WTC11 (cell line): ENCODE measurements around the gene LRIG1. TPM values are rescaled to one million over a fixed set of nuclear protein-coding genes. Genes with fewer than 3 reads are reported as not detected.

ENCODE experiments used
- ATAC-seq: fragments of 200-7000 bp; cut with Tn5 transposase; 2 replicates; pipeline ENCODE4 v1.10.0; 2021; ENCODE audit warnings: mild to moderate bottlenecking, moderate library complexity
- CTCF ChIA-PET: fragments of 300-600 bp; sonication (Branson Sonifier 250); formaldehyde crosslinking; loops from one replicate; lab custom pipeline; 2021; ENCODE audit warnings: antibody characterized with exemption; lab: Charles Lee
- POLR2A ChIA-PET: fragments of 350-600 bp; sonication (Branson Sonifier 250); formaldehyde crosslinking; loops from one replicate; lab custom pipeline; 2021; ENCODE audit warnings: antibody characterized with exemption; lab: Charles Lee
- DNase-seq: peaks from one replicate; pipeline ENCODE4 v3.0.0; 2021; ENCODE audit warnings: low spot score
- H3K27ac Mint-ChIP-seq: 2 replicates; pipeline ENCODE4 v1.8.0; 2021; ENCODE audit warnings: mixed read lengths
- H3K27me3 Mint-ChIP-seq: 2 replicates; pipeline ENCODE4 v1.8.0; 2021; ENCODE audit warnings: low read depth, mild to moderate bottlenecking, moderate library complexity, mixed read lengths
- H3K36me3 Mint-ChIP-seq: 2 replicates; pipeline ENCODE4 v1.8.0; 2021; ENCODE audit warnings: mixed read lengths
- H3K4me1 Mint-ChIP-seq: 2 replicates; pipeline ENCODE4 v1.8.0; 2022; ENCODE audit warnings: mixed read lengths
- H3K4me3 Mint-ChIP-seq: 2 replicates; pipeline ENCODE4 v1.8.0; 2021; ENCODE audit warnings: mild to moderate bottlenecking, moderate library complexity, mixed read lengths
- H3K9me3 Mint-ChIP-seq: 2 replicates; pipeline ENCODE4 v1.8.0; 2021; ENCODE audit warnings: mixed read lengths
- ATF2 ChIP-seq: sonication (generic); formaldehyde crosslinking; IDR thresholded peaks from 2 replicates; pipeline ENCODE4 v1.8.1; 2022; ENCODE audit warnings: low read depth, missing genetic modification reagents, borderline replicate concordance
- CBFB ChIP-seq: sonication (generic); formaldehyde crosslinking; IDR thresholded peaks from 2 replicates; pipeline ENCODE4 v1.8.1; 2022; ENCODE audit warnings: mild to moderate bottlenecking, low read depth, missing genetic modification reagents
- CREB1 ChIP-seq: sonication (generic); formaldehyde crosslinking; IDR thresholded peaks from 2 replicates; pipeline ENCODE4 v1.8.0; 2023; ENCODE audit warnings: mild to moderate bottlenecking, missing genetic modification reagents
- ETV6 ChIP-seq: sonication (generic); formaldehyde crosslinking; IDR thresholded peaks from 2 replicates; pipeline ENCODE4 v1.8.1; 2022; ENCODE audit warnings: mild to moderate bottlenecking, missing genetic modification reagents
- GABPB1 ChIP-seq: sonication (generic); formaldehyde crosslinking; IDR thresholded peaks from 2 replicates; pipeline ENCODE4 v1.8.1; 2023; ENCODE audit warnings: mild to moderate bottlenecking, missing genetic modification reagents
- GTF2I ChIP-seq: fragments of 250-450 bp; sonication (Bioruptor Pico); conservative IDR thresholded peaks from 2 replicates; pipeline ENCODE4 v1.4.0; 2021; ENCODE audit warnings: mild to moderate bottlenecking
- HMGXB4 ChIP-seq: sonication (generic); formaldehyde crosslinking; IDR thresholded peaks from 2 replicates; pipeline ENCODE4 v1.8.1; 2023; ENCODE audit warnings: mild to moderate bottlenecking, moderate library complexity, missing genetic modification reagents
- JUN ChIP-seq: sonication (generic); formaldehyde crosslinking; IDR thresholded peaks from 2 replicates; pipeline ENCODE4 v1.8.0; 2023; ENCODE audit warnings: mild to moderate bottlenecking, missing genetic modification reagents
- KAT7 ChIP-seq: sonication (generic); formaldehyde crosslinking; IDR thresholded peaks from 2 replicates; pipeline ENCODE4 v1.8.1; 2023; ENCODE audit warnings: missing genetic modification reagents, mild to moderate bottlenecking, borderline replicate concordance
- MXD4 ChIP-seq: fragments of 250-450 bp; sonication (Bioruptor Pico); IDR thresholded peaks from 2 replicates; pipeline ENCODE4 v1.8.0; 2021; ENCODE audit warnings: mild to moderate bottlenecking, moderate library complexity, borderline replicate concordance
- NFYB ChIP-seq: sonication (generic); formaldehyde crosslinking; conservative IDR thresholded peaks from 2 replicates; pipeline ENCODE4 v1.8.0; 2022; ENCODE audit warnings: low read depth, missing genetic modification reagents
- PRDM15 ChIP-seq: sonication (generic); formaldehyde crosslinking; IDR thresholded peaks from 2 replicates; pipeline ENCODE4 v1.8.0; 2022; ENCODE audit warnings: missing genetic modification reagents
- RORB ChIP-seq: fragments of 250-450 bp; sonication (Bioruptor Pico); IDR thresholded peaks from 2 replicates; pipeline ENCODE4 v1.9.0; 2021; ENCODE audit warnings: mild to moderate bottlenecking
- SMAD4 ChIP-seq: sonication (generic); formaldehyde crosslinking; IDR thresholded peaks from 2 replicates; pipeline ENCODE4 v1.8.0; 2022; ENCODE audit warnings: mild to moderate bottlenecking, missing genetic modification reagents
- TCF7 ChIP-seq: sonication (generic); formaldehyde crosslinking; IDR thresholded peaks from 2 replicates; pipeline ENCODE4 v1.8.0; 2022; ENCODE audit warnings: mild to moderate bottlenecking, low read depth, missing genetic modification reagents, moderate library complexity
- TEAD4 ChIP-seq: sonication (generic); formaldehyde crosslinking; IDR thresholded peaks from 2 replicates; pipeline ENCODE4 v1.8.0; 2022; ENCODE audit warnings: mild to moderate bottlenecking, missing genetic modification reagents
- TP53 ChIP-seq: sonication (generic); formaldehyde crosslinking; IDR thresholded peaks from 2 replicates; pipeline ENCODE4 v1.8.1; 2023; ENCODE audit warnings: mild to moderate bottlenecking, missing genetic modification reagents
- ZNF121 ChIP-seq: sonication (generic); formaldehyde crosslinking; IDR thresholded peaks from 2 replicates; pipeline ENCODE4 v1.8.0; 2023; ENCODE audit warnings: missing genetic modification reagents
- ZNF423 ChIP-seq: fragments of 250-450 bp; sonication (Bioruptor Pico); IDR thresholded peaks from 2 replicates; pipeline ENCODE4 v2.1.2; 2022; ENCODE audit warnings: mild to moderate bottlenecking, moderate library complexity
- ZNF425 ChIP-seq: fragments of 250-450 bp; sonication (Bioruptor Pico); conservative IDR thresholded peaks from 2 replicates; pipeline ENCODE4 v1.9.0; 2021; ENCODE audit warnings: mild to moderate bottlenecking
- ZNF512 ChIP-seq: sonication (generic); formaldehyde crosslinking; IDR thresholded peaks from 2 replicates; pipeline ENCODE4 v1.8.1; 2022; ENCODE audit warnings: missing genetic modification reagents, borderline replicate concordance
- total RNA-seq: library from RNA; stranded (reverse); gene quantifications from 3 replicates; pipeline ENCODE4 v1.2.3, GENCODE V29; 2021

The LRIG1 gene
- total RNA-seq, 1 experiment from 2014 or later = 105 TPM

DNA sequence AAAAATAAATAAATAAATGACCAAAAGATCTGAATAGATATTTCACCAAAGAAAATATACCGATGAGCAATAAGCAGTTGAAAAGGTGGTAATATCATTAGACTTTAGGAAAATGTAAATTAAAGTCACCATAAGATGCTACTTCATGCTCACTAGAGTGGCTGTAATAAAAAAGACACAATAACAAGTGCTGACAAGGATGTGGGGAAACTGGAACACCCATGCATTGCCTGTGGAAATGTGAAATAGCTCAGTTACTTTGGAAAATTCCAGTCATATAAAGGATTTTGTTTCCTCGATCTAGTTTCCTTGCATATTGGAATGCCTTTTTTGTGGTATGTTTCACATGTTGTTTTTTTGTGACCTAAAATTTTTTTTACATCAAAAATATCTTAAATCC, 36.0 kb upstream of the LRIG1 start (continued):
- TF ChIP-seq ATF2 (CRISPR knock-in tag) = no peak
- TF ChIP-seq GABPB1 = no peak
- TF ChIP-seq TP53 (CRISPR knock-in tag) = no peak
- TF ChIP-seq, all 79 proteins: peak for 0

GRCh38 chr3:66534304-66534845, 33.6 kb upstream of the LRIG1 start:
- Mint-ChIP-seq H3K4me1 (peaks cover 58% of the 10 kb centered on the region), H3K27me3 (peaks cover 15% of the 10 kb centered on the region), H3K9me3 (no peaks in the 10 kb centered on the region), H3K36me3 (no peaks in the 10 kb centered on the region), H3K27ac (no peak overlapping the region), H3K4me3 (no peak overlapping the region)
- TF ChIP-seq CBFB = no peak
- no peak for TF ChIP-seq ZNF425
- no peak for TF ChIP-seq PRDM15
- no peak for TF ChIP-seq ZNF512 (CRISPR knock-in tag)
- no peak for TF ChIP-seq KAT7
- no peak for TF ChIP-seq RORB (CRISPR knock-in tag)
- TF ChIP-seq NFYB (CRISPR knock-in tag) = no peak
- no peak for TF ChIP-seq ETV6 (CRISPR knock-in tag)
- no peak for TF ChIP-seq CREB1 (CRISPR knock-in tag)
- no peak for TF ChIP-seq HMGXB4 (CRISPR knock-in tag)
- TF ChIP-seq JUN (CRISPR knock-in tag) = no peak
- TF ChIP-seq GABPB1 = no peak
- TF ChIP-seq MXD4 (CRISPR knock-in tag) = no peak
- no peak for TF ChIP-seq SMAD4 (CRISPR knock-in tag)
- TF ChIP-seq TEAD4 (CRISPR knock-in tag) = no peak
- TF ChIP-seq TP53 (CRISPR knock-in tag) = no peak
- no peak for TF ChIP-seq ZNF121 (CRISPR knock-in tag)
- no peak for TF ChIP-seq GTF2I (CRISPR knock-in tag)
- no peak for TF ChIP-seq TCF7 (CRISPR knock-in tag)
- TF ChIP-seq ZNF423 (CRISPR knock-in tag) = no peak
- DNase-seq = no peak
- ChIA-PET POLR2A (interaction anchor here (0.5 kb wide), 1 partner anchor 398 kb away, joined by 6 read pairs; no protein-coding TSS in a partner anchor), CTCF (no interaction called here)
- ATAC-seq = no peak
